ENCODE data around the gene GLIPR1L1. TPM values are rescaled to one million over a fixed set of nuclear protein-coding genes. Genes with fewer than 3 reads are reported as not detected.
A peak's percentile ranks its signal among the peaks of the same experiment; 100 is the strongest.

The GLIPR1L1 gene
- total and polyA plus RNA-seq, 2 donors (not counting 1 experiment from before 2014, with no cell fraction given) = not detected

GRCh38 chr12:75389061-75389460 lies 54.6 kb downstream of the GLIPR1L1 start:
- no peaks in the 10 kb centered on the region for H3K79me2 ChIP-seq (ENCODE audit: control insufficient read depth, insufficient read depth, low read length)
- H3K27ac ChIP-seq (ENCODE audit: insufficient read depth, low read length) = peak overlapping the region; percentile 36
- no peaks in the 10 kb centered on the region for H3K9me3 ChIP-seq (ENCODE audit: control insufficient read depth, insufficient read depth, low read depth, low read length)
- TF ChIP-seq EZH2 (IDR thresholded peaks at IDR 0.05; ENCODE audit: low read length, missing control alignments) = no peak
- no peak for TF ChIP-seq CTCF (conservative IDR thresholded peaks at IDR 0.05 in 1 of 2, IDR thresholded peaks at IDR 0.05 in 1 of 2; ENCODE audit: low read depth in 1 of 2, low read length in 2 of 2)
- H3K4me2 ChIP-seq (ENCODE audit: extremely low read depth, insufficient read depth, low read length) = peak overlapping the region; percentile 83
- no peak overlapping the region for H2AFZ ChIP-seq (ENCODE audit: low read length)
- peak overlapping the region in 3 of 4 experiments; percentile 65 to 81 (median 70) for H3K4me3 ChIP-seq (replicated peaks in 1 of 4; ENCODE audit: control extremely low read depth in 1 of 4, insufficient read depth in 1 of 4, low read depth in 3 of 4, low read length in 4 of 4)
- H3K4me1 ChIP-seq (ENCODE audit: control insufficient read depth, extremely low read depth, insufficient read depth, low read length) = no peaks in the 10 kb centered on the region
- H4K20me1 ChIP-seq (ENCODE audit: control insufficient read depth, extremely low read depth, insufficient read depth, low read length) = no peaks in the 10 kb centered on the region
- H3K27me3 ChIP-seq (ENCODE audit: control insufficient read depth, insufficient read depth, low read length) = no peaks in the 10 kb centered on the region
- no peaks in the 10 kb centered on the region for H3K36me3 ChIP-seq (ENCODE audit: control insufficient read depth, insufficient read depth, low read length)
- no peak overlapping the region for H3K9ac ChIP-seq (ENCODE audit: insufficient read depth, low read length)
- DNase-seq (ENCODE audit: low read depth in 2 of 2) = peak in 1 of 2 donors; percentile 67

- peak overlapping the region; percentile 59 to 81 (median 68) for H3K4me3 ChIP-seq (replicated peaks in 1 of 4; ENCODE audit: control extremely low read depth in 1 of 4, insufficient read depth in 1 of 4, low read depth in 3 of 4, low read length in 4 of 4)
- TF ChIP-seq EZH2 (IDR thresholded peaks at IDR 0.05; ENCODE audit: low read length, missing control alignments) = no peak
- TF ChIP-seq CTCF (conservative IDR thresholded peaks at IDR 0.05 in 1 of 2, IDR thresholded peaks at IDR 0.05 in 1 of 2; ENCODE audit: low read depth in 1 of 2, low read length in 2 of 2) = no peak
- H2AFZ ChIP-seq (ENCODE audit: low read length) = peak overlapping the region; percentile 55
- H3K27ac ChIP-seq (ENCODE audit: insufficient read depth, low read length) = peak overlapping the region; percentile 36
- H3K4me1 ChIP-seq (ENCODE audit: control insufficient read depth, extremely low read depth, insufficient read depth, low read length) = no peaks in the 10 kb centered on the region
- peak in 1 of 2 donors; percentile 11 for DNase-seq (ENCODE audit: low read depth in 2 of 2)
- H3K27me3 ChIP-seq (ENCODE audit: control insufficient read depth, insufficient read depth, low read length) = no peaks in the 10 kb centered on the region
- peak overlapping the region; percentile 83 for H3K4me2 ChIP-seq (ENCODE audit: extremely low read depth, insufficient read depth, low read length)
- H3K9me3 ChIP-seq (ENCODE audit: control insufficient read depth, insufficient read depth, low read depth, low read length) = no peaks in the 10 kb centered on the region
- no peaks in the 10 kb centered on the region for H4K20me1 ChIP-seq (ENCODE audit: control insufficient read depth, extremely low read depth, insufficient read depth, low read length)
- H3K79me2 ChIP-seq (ENCODE audit: control insufficient read depth, insufficient read depth, low read length) = no peaks in the 10 kb centered on the region
- no peak overlapping the region for H3K9ac ChIP-seq (ENCODE audit: insufficient read depth, low read length)
- no peaks in the 10 kb centered on the region for H3K36me3 ChIP-seq (ENCODE audit: control insufficient read depth, insufficient read depth, low read length)
Measured at GRCh38 chr12:75389706-75390105, 55.2 kb downstream of the GLIPR1L1 start.

GRCh38 chr12:75390156-75390898 lies 55.9 kb downstream of the GLIPR1L1 start:
- DNase-seq (ENCODE audit: low read depth in 2 of 2) = no peak
- Histone ChIP-seq H3K4me2 (ENCODE audit: extremely low read depth, insufficient read depth, low read length) (peak overlapping the region; percentile 83), H3K27me3 (ENCODE audit: control insufficient read depth, insufficient read depth, low read length) (no peaks in the 10 kb centered on the region), H3K9ac (ENCODE audit: insufficient read depth, low read length) (peak overlapping the region; percentile 16), H4K20me1 (ENCODE audit: control insufficient read depth, extremely low read depth, insufficient read depth, low read length) (no peaks in the 10 kb centered on the region), H3K4me3 (replicated peaks in 1 of 4; ENCODE audit: control extremely low read depth in 1 of 4, insufficient read depth in 1 of 4, low read depth in 3 of 4, low read length in 4 of 4) (peak overlapping the region; percentile 59 to 81 (median 68)), H3K36me3 (ENCODE audit: control insufficient read depth, insufficient read depth, low read length) (no peaks in the 10 kb centered on the region), H3K79me2 (ENCODE audit: control insufficient read depth, insufficient read depth, low read length) (no peaks in the 10 kb centered on the region), H2AFZ (ENCODE audit: low read length) (peak overlapping the region; percentile 82), H3K9me3 (ENCODE audit: control insufficient read depth, insufficient read depth, low read depth, low read length) (no peaks in the 10 kb centered on the region), H3K27ac (ENCODE audit: insufficient read depth, low read length) (peak overlapping the region; percentile 96), H3K4me1 (ENCODE audit: control insufficient read depth, extremely low read depth, insufficient read depth, low read length) (no peaks in the 10 kb centered on the region)
- TF ChIP-seq CTCF (conservative IDR thresholded peaks at IDR 0.05 in 1 of 2, IDR thresholded peaks at IDR 0.05 in 1 of 2; ENCODE audit: low read depth in 1 of 2, low read length in 2 of 2) (no peak), EZH2 (IDR thresholded peaks at IDR 0.05; ENCODE audit: low read length, missing control alignments) (no peak)
